ENCODE measurements around the gene ITPK1. TPM values are rescaled to one million over a fixed set of nuclear protein-coding genes. Genes with fewer than 3 reads are reported as not detected.

Gene ITPK1
- total RNA-seq, 1 experiment from 2014 or later: 25.9 TPM

DNA sequence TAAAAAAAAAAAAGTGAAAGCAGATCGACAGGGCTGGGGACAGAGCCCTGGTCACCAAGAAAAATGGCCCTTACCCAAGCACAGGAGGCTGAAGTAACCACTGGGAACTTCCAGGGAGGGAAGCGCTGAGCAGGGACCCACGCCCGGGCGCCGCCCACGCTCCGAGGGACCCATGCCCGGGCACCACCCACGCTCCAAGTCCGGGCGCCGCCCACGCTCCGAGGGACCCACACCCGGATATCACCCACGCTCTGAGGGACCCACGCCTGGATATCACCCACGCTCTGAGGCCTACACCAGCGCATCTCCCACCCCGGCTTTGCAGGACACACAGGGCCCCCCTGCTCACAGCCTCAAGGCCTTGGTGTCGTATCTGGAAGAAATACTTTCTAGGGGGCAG is 167.1 kb downstream of the ITPK1 start:
- Histone ChIP-seq H3K27ac (ENCODE audit: low read length) (no peak overlapping the region), H3K9me3 (ENCODE audit: control insufficient read depth, insufficient read depth, low read depth, low read length) (no peaks in the 10 kb centered on the region), H3K4me1 (ENCODE audit: control insufficient read depth, insufficient read depth, low read length) (no peaks in the 10 kb centered on the region), H3K27me3 (ENCODE audit: control insufficient read depth, insufficient read depth, low read length) (no peaks in the 10 kb centered on the region), H3K36me3 (ENCODE audit: control insufficient read depth, insufficient read depth, low read length) (no peaks in the 10 kb centered on the region), H3K4me3 (ENCODE audit: low read depth in 2 of 2, low read length in 2 of 2) (no peak overlapping the region)
- intact Hi-C loops (cut with micrococcal nuclease; ENCODE audit: unreplicated experiment) (no loop called here), in situ Hi-C loops (cut with HindIII; ENCODE audit: low pct_unique_long_range_greater_than_20kb, low sequenced_read_pairs) (no loop called here)
- ChIA-PET POLR2A (no interaction called here), CTCF (no interaction called here)
- TF ChIP-seq SIN3A (IDR thresholded peaks at IDR 0.05; ENCODE audit: borderline replicate concordance, insufficient read depth, low read depth, low read length): no peak
- DNase-seq (ENCODE audit: low read depth, low spot score): no peak
- ATAC-seq: no peak
- no TSS peak for BruUV-seq (replicated peaks)

DNA sequence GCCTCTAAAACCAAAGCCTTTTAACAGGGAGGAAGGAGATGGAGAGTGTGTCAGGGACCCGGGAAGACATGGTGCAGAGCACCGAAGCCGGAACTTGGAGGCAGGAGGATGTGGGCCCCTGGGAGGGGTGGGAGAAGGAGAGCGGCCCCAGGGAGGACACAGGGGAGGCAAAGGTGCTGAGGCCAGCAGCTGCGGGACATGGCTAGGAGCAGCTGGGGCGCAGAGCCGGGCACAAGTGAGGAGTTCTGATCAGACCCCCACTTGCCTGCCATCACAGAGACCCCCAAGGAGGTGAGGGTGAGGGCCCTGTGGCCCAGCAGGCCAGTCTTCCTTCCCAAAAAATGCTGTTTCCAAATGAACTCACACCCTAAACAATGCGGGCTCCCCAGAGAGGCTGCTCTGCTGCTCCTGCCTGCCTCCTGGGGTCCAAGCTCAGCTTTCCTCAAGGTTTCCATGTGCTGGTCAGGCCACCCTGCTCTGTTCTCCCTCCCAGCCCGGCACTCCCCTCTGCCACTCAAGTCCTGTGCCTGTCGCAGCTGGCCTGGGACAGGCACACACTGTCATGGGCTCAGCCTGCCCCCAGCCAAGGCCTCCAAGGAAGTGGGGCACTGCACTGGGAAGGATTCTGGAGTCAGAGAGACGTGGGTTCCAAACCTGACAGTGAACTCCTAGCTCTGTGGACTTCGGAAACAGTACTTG is 168.7 kb downstream of the ITPK1 start:
- ATAC-seq (no peak), DNase-seq (ENCODE audit: low read depth, low spot score) (no peak)
- ChIA-PET POLR2A (interaction anchor here (0.6 kb wide), 1 partner anchor 316 kb away, joined by 3 read pairs; no protein-coding TSS in a partner anchor), CTCF (interaction anchor here (0.9 kb wide), 1 partner anchor 66 kb away, joined by 5 read pairs; no protein-coding TSS in a partner anchor)
- no peaks in the 10 kb centered on the region for H3K27me3 ChIP-seq (ENCODE audit: control insufficient read depth, insufficient read depth, low read length)
- intact Hi-C loops (cut with micrococcal nuclease; ENCODE audit: unreplicated experiment): no loop called here
- TF ChIP-seq, protein P1, sequence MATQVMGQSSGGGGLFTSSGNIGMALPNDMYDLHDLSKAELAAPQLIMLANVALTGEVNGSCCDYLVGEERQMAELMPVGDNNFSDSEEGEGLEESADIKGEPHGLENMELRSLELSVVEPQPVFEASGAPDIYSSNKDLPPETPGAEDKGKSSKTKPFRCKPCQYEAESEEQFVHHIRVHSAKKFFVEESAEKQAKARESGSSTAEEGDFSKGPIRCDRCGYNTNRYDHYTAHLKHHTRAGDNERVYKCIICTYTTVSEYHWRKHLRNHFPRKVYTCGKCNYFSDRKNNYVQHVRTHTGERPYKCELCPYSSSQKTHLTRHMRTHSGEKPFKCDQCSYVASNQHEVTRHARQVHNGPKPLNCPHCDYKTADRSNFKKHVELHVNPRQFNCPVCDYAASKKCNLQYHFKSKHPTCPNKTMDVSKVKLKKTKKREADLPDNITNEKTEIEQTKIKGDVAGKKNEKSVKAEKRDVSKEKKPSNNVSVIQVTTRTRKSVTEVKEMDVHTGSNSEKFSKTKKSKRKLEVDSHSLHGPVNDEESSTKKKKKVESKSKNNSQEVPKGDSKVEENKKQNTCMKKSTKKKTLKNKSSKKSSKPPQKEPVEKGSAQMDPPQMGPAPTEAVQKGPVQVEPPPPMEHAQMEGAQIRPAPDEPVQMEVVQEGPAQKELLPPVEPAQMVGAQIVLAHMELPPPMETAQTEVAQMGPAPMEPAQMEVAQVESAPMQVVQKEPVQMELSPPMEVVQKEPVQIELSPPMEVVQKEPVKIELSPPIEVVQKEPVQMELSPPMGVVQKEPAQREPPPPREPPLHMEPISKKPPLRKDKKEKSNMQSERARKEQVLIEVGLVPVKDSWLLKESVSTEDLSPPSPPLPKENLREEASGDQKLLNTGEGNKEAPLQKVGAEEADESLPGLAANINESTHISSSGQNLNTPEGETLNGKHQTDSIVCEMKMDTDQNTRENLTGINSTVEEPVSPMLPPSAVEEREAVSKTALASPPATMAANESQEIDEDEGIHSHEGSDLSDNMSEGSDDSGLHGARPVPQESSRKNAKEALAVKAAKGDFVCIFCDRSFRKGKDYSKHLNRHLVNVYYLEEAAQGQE (IDR thresholded peaks at IDR 0.05; ENCODE audit: insufficient read depth in 1 of 2, low read depth in 2 of 2, low read length in 1 of 2): no peak
- no peak for TF ChIP-seq POLR2AphosphoS5 (IDR thresholded peaks at IDR 0.05; ENCODE audit: low read depth, low read length)
- TF ChIP-seq SIN3A (IDR thresholded peaks at IDR 0.05; ENCODE audit: borderline replicate concordance, insufficient read depth, low read depth, low read length): no peak
- TF ChIP-seq CTCF (IDR thresholded peaks at IDR 0.05): no peak
- TF ChIP-seq TCF7L2 (IDR thresholded peaks at IDR 0.05; ENCODE audit: low read depth, low read length): no peak
- in situ Hi-C loops (cut with HindIII; ENCODE audit: low pct_unique_long_range_greater_than_20kb, low sequenced_read_pairs): no loop called here
- BruUV-seq (replicated peaks): no TSS peak
- H3K4me3 ChIP-seq (ENCODE audit: low read depth in 2 of 2, low read length in 2 of 2): no peak overlapping the region
- H3K9me3 ChIP-seq (ENCODE audit: control insufficient read depth, insufficient read depth, low read depth, low read length): no peaks in the 10 kb centered on the region
- H3K4me1 ChIP-seq (ENCODE audit: control insufficient read depth, insufficient read depth, low read length): no peaks in the 10 kb centered on the region
- no peak overlapping the region for H3K27ac ChIP-seq (ENCODE audit: low read length)
- no peaks in the 10 kb centered on the region for H3K36me3 ChIP-seq (ENCODE audit: control insufficient read depth, insufficient read depth, low read length)

Data from Panc1 (cell line).